ENCODE results near the gene TYROBP.
A peak's percentile ranks its signal among the peaks of the same experiment; 100 is the strongest.
"Not testable (repeated sequence)": the region's sequence is repeated elsewhere in the genome, so short reads cannot be mapped to it uniquely, and the experiment has no call there.

TYROBP gene

DNA sequence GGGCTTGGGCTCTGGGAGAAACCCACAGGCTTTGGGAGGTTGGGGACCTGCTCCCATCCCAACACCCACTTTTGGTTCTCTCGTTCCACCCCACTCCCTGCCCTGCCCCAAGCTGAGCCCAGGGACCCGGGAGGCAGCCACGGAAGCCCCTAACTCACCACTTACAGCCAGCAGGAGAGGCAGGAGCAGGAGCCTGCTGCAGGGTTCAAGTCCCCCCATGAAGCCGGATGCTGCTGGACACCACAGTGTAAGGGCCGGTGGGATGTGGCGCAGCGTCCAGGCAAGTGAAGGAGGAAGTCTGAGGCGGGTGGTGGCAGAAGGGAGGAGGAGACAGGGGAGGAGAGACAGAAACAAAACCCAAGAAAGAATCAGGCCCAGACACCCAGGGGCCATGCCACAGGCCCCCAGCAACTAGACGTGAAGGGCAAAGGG lies at the start of gene TYROBP:
TYROBP (minus strand) TSS at position 286 of the 432 bp plus-strand sequence; CDS start at position 219, 67 bp downstream.
- H3K36me3 ChIP-seq (ENCODE audit: control insufficient read depth in 2 of 2, insufficient read depth in 2 of 2, low read length in 2 of 2), result no peaks in the 10 kb centered on the region
- H3K27me3 ChIP-seq (ENCODE audit: control insufficient read depth in 1 of 2, insufficient read depth in 2 of 2, low read length in 2 of 2), result no peaks in the 10 kb centered on the region
- H3K4me1 ChIP-seq (ENCODE audit: control insufficient read depth, insufficient read depth, low read length), result peaks cover 8% of the 10 kb centered on the region
- H3K27ac ChIP-seq (ENCODE audit: low read length), result no peak within 1 kb of the TSS
- H3K9ac ChIP-seq (ENCODE audit: low read length in 2 of 2), result no peak within 1 kb of the TSS
- H3K4me3 ChIP-seq (ENCODE audit: low read length in 2 of 2), result peak within 1 kb of the TSS in 1 of 2 donors; percentile 40
- no peaks in the 10 kb centered on the region for H3K9me3 ChIP-seq (ENCODE audit: control insufficient read depth in 2 of 2, low read length in 2 of 2)

DNA sequence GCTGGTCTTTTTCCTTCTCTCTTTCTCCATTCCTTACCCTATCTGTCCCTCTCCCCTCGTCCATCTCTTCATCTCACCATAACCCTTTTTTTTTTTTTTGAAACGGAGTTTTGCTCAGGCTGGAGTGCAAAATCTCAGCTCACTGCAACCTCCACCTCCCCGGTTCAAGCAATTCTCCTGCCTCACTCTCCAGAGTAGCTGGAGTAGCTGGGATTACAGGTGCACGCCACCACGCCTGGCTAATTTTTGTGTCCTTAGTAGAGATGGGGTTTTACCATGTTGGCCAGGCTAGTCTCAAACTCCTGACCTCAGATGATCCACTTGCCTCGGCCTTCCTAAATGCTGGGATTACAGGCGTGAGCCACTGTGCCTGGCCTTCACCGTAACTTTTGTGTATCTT lies 49.3 kb upstream of the TYROBP start:
- H3K27ac ChIP-seq (ENCODE audit: low read length); H3K9me3 ChIP-seq (ENCODE audit: control insufficient read depth in 2 of 2, low read length in 2 of 2); H3K4me1 ChIP-seq (ENCODE audit: control insufficient read depth, insufficient read depth, low read length); H3K9ac ChIP-seq (ENCODE audit: low read length in 2 of 2); H3K4me3 ChIP-seq (ENCODE audit: low read length in 2 of 2); H3K36me3 ChIP-seq (ENCODE audit: control insufficient read depth in 2 of 2, insufficient read depth in 2 of 2, low read length in 2 of 2): not testable (repeated sequence)
- peaks cover 28 to 43% of the 10 kb centered on the region in 2 donors for H3K27me3 ChIP-seq (ENCODE audit: control insufficient read depth in 1 of 2, insufficient read depth in 2 of 2, low read length in 2 of 2)

DNA sequence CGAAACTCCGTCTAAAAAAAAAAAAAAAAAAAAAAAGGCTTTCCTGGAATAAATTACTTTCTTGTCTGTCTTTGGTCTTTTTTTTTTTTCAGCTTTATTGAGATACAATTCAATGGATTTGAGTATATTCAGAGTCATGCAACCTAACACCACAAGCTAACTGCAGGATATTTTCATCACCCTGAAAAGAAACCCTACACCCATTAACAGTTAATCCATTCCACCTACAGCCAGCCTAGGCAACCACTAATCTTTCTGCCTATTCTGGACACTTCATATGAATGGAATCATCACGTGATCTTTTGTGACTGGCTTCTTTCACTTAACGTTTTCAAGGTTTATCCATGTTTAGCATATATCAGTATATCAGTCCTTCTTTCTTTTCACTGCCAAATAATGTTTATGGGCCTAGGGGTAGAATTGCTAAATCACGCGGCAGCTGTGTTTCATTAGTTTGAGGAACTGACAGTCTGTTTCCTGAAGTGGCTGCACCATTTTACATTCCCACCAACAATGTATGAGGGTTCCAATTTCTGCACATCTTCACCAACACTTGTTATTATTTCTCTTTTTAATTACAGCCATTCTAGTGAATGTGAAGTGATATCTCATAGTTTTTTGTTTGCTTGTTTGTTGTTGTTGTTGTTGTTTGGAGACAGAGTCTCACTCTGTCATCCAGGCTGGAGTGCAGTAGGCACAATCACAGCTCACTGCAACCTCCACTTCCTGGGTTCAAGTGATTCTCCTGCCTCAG lies 48.0 kb upstream of the TYROBP start:
- Histone ChIP-seq H3K27me3 (ENCODE audit: control insufficient read depth in 1 of 2, insufficient read depth in 2 of 2, low read length in 2 of 2) (peaks cover 26 to 39% of the 10 kb centered on the region in 2 donors), H3K36me3 (ENCODE audit: control insufficient read depth in 2 of 2, insufficient read depth in 2 of 2, low read length in 2 of 2) (no peaks in the 10 kb centered on the region), H3K27ac (ENCODE audit: low read length) (no peak overlapping the region), H3K9me3 (ENCODE audit: control insufficient read depth in 2 of 2, low read length in 2 of 2) (no peaks in the 10 kb centered on the region), H3K9ac (ENCODE audit: low read length in 2 of 2) (no peak overlapping the region), H3K4me3 (ENCODE audit: low read length in 2 of 2) (no peak overlapping the region), H3K4me1 (ENCODE audit: control insufficient read depth, insufficient read depth, low read length) (peaks cover 9% of the 10 kb centered on the region)

DNA sequence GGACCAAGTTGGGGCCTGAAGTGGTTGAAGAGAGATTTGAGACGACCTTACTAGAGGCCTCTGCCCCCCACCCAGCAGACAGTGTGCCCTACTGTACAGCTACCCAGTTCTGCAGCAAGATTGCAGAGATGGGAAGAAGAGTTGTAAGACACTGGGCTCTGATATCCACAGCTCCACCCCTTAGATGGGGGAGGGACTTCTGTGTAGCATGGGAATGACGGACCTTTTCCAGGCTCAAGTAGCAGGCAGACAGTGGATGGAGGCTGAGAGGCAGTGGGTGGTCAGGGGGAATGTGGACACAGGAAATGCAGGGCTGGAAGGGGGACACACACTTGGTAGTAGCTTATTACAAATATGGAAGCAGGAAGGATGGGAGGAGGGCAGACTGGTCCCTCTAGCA lies 41.0 kb upstream of the TYROBP start:
- H3K4me3 ChIP-seq (ENCODE audit: low read length in 2 of 2), result no peak overlapping the region
- peaks cover 0 to 2% of the 10 kb centered on the region in 2 donors for H3K36me3 ChIP-seq (ENCODE audit: control insufficient read depth in 2 of 2, insufficient read depth in 2 of 2, low read length in 2 of 2)
- H3K9me3 ChIP-seq (ENCODE audit: control insufficient read depth in 2 of 2, low read length in 2 of 2), result no peaks in the 10 kb centered on the region
- H3K4me1 ChIP-seq (ENCODE audit: control insufficient read depth, insufficient read depth, low read length), result no peaks in the 10 kb centered on the region
- no peak overlapping the region for H3K27ac ChIP-seq (ENCODE audit: low read length)
- peaks cover 0 to 5% of the 10 kb centered on the region in 2 donors for H3K27me3 ChIP-seq (ENCODE audit: control insufficient read depth in 1 of 2, insufficient read depth in 2 of 2, low read length in 2 of 2)
- H3K9ac ChIP-seq (ENCODE audit: low read length in 2 of 2), result no peak overlapping the region

DNA sequence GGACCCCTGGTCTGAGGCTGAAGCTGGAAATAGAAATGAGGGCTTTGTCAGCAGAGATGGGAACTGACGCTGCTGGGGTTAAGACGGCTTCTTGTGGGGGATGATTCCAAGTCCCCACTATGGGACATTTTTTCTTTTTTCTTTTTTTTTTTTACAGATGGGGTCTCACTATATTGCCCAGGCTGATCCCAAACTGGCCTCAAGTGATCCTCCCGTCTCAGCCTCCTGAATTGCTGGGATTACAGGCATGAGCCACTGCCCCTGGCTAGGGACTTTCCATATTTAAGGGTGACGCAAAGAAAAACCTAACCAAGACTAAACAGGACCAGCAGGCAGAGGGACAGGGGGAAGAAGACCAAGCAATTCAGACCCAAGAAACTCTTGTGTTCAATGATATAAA lies 38.1 kb upstream of the TYROBP start:
- Histone ChIP-seq H3K27me3 (ENCODE audit: control insufficient read depth in 1 of 2, insufficient read depth in 2 of 2, low read length in 2 of 2) (no peaks in the 10 kb centered on the region), H3K27ac (ENCODE audit: low read length) (no peak overlapping the region), H3K9ac (ENCODE audit: low read length in 2 of 2) (no peak overlapping the region), H3K9me3 (ENCODE audit: control insufficient read depth in 2 of 2, low read length in 2 of 2) (no peaks in the 10 kb centered on the region), H3K4me1 (ENCODE audit: control insufficient read depth, insufficient read depth, low read length) (no peaks in the 10 kb centered on the region), H3K4me3 (ENCODE audit: low read length in 2 of 2) (no peak overlapping the region), H3K36me3 (ENCODE audit: control insufficient read depth in 2 of 2, insufficient read depth in 2 of 2, low read length in 2 of 2) (peaks cover 0 to 7% of the 10 kb centered on the region in 2 donors)

DNA sequence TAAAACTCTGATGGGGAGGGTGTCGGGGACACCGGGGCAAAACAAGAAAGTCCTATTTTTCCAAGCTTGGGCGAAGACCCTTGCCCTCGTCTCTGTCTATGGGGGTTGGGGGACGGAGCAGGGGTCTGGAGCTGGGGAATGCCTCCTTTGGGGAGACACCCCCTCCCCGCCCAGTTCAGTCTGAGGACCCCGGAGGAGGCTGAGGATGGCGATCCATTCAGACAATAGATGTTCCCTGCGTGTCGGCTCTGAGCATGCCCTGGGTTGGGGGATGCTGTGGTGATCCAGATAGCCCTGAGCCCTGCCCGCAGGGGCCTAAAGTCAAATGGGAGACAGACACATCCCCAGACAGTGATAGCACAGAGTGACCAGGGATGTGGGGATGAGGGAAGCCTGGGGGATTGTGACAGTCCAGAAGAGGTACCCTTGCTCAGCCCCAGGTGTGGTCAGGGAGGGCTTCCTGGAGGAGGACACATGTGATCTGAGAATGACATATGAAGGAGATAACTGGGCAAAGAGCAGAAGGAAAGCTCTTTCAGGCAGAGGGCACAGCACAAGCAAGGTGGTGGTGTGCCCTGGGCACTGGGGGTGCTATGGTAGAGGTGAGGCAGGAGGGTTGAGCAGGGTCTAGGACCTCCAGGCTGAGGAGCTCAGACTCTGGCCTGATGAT lies 37.2 kb upstream of the TYROBP start:
- no peaks in the 10 kb centered on the region for H3K9me3 ChIP-seq (ENCODE audit: control insufficient read depth in 2 of 2, low read length in 2 of 2)
- no peak overlapping the region for H3K27ac ChIP-seq (ENCODE audit: low read length)
- H3K4me3 ChIP-seq (ENCODE audit: low read length in 2 of 2), result no peak overlapping the region
- no peaks in the 10 kb centered on the region for H3K27me3 ChIP-seq (ENCODE audit: control insufficient read depth in 1 of 2, insufficient read depth in 2 of 2, low read length in 2 of 2)
- peaks cover 0 to 7% of the 10 kb centered on the region in 2 donors for H3K36me3 ChIP-seq (ENCODE audit: control insufficient read depth in 2 of 2, insufficient read depth in 2 of 2, low read length in 2 of 2)
- no peak overlapping the region for H3K9ac ChIP-seq (ENCODE audit: low read length in 2 of 2)
- H3K4me1 ChIP-seq (ENCODE audit: control insufficient read depth, insufficient read depth, low read length), result no peaks in the 10 kb centered on the region

DNA sequence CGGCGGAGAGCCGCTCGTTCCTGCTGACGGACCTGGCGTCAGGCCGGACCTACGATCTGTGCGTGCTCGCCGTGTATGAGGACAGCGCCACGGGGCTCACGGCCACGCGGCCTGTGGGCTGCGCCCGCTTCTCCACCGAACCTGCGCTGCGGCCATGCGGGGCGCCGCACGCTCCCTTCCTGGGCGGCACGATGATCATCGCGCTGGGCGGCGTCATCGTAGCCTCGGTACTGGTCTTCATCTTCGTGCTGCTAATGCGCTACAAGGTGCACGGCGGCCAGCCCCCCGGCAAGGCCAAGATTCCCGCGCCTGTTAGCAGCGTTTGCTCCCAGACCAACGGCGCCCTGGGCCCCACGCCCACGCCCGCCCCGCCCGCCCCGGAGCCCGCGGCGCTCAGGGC lies 36.5 kb upstream of the TYROBP start:
- Histone ChIP-seq H3K27ac (ENCODE audit: low read length) (no peak overlapping the region), H3K4me1 (ENCODE audit: control insufficient read depth, insufficient read depth, low read length) (no peaks in the 10 kb centered on the region), H3K9me3 (ENCODE audit: control insufficient read depth in 2 of 2, low read length in 2 of 2) (no peaks in the 10 kb centered on the region), H3K9ac (ENCODE audit: low read length in 2 of 2) (no peak overlapping the region), H3K27me3 (ENCODE audit: control insufficient read depth in 1 of 2, insufficient read depth in 2 of 2, low read length in 2 of 2) (no peaks in the 10 kb centered on the region), H3K4me3 (ENCODE audit: low read length in 2 of 2) (no peak overlapping the region), H3K36me3 (ENCODE audit: control insufficient read depth in 2 of 2, insufficient read depth in 2 of 2, low read length in 2 of 2) (peaks cover 0 to 7% of the 10 kb centered on the region in 2 donors)

DNA sequence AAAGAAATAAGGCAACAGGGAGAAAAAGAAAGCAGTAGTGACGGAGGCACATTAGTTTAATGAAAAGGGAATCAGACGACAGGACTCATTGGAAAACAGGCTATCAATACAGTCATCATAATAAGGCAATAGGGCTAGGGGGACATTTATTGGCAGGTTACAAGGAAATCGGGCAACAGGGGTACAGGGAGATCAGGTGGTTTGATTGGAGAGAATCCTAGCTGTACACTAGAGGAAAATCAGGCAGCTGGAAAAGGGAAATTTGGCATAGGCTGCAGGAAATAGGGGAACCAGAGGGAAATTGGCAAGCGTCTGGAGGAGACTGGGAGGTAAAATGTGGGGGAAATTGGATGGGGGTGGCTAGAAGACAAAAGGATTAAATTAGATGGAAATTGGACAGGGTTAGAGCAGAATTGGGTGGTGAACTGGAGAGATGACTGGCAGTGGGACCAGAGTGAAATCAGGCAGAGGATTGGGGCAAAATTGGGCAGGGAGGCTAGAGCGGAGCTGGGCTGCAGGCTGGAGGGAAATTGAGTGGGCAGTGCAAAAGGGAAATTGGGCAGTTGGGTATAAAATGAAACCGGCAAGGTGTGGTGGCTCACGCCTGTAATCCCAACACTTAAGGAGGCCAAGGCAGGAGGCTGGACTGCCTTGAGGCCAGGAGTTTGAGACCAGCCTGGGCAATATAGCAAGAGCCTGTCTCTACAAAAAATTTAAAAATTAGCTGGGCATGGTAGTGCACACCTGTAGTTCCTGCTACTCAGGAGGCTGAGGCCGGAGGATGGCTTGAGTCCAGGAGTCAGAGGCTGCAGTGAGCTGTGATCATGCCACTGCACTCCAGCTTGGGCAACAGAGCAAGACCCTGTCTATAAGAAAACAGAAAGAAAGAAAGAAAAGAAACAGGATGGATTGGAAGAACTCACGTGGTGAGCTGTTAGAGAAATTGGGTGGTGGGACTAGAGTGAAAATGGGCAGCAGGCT lies 35.5 kb upstream of the TYROBP start:
- no peaks in the 10 kb centered on the region for H3K27me3 ChIP-seq (ENCODE audit: control insufficient read depth in 1 of 2, insufficient read depth in 2 of 2, low read length in 2 of 2)
- no peaks in the 10 kb centered on the region for H3K4me1 ChIP-seq (ENCODE audit: control insufficient read depth, insufficient read depth, low read length)
- H3K9ac ChIP-seq (ENCODE audit: low read length in 2 of 2), result no peak overlapping the region
- no peak overlapping the region for H3K27ac ChIP-seq (ENCODE audit: low read length)
- H3K9me3 ChIP-seq (ENCODE audit: control insufficient read depth in 2 of 2, low read length in 2 of 2), result no peaks in the 10 kb centered on the region
- H3K36me3 ChIP-seq (ENCODE audit: control insufficient read depth in 2 of 2, insufficient read depth in 2 of 2, low read length in 2 of 2), result peaks cover 0 to 7% of the 10 kb centered on the region in 2 donors
- no peak overlapping the region for H3K4me3 ChIP-seq (ENCODE audit: low read length in 2 of 2)

DNA sequence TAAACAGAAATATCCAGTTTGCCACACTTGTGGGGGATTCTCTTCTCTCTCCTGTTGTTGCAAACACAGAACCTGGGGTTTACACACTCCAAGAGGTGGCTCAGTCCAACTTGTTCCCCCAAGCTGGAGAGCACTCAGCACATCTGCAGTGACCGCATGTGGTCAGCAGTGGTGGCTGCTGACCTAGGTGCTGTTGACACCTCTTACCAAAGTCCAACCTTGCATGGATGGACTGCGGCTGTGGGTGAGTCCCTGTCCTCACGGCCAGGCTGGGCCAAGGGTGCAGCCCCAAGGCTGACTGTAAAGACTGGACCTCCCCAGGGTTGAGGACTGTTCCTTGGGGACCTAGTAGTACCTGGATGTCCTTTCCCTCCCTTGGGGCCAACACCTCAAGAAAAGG lies 34.1 kb upstream of the TYROBP start:
- Histone ChIP-seq H3K27me3 (ENCODE audit: control insufficient read depth in 1 of 2, insufficient read depth in 2 of 2, low read length in 2 of 2) (no peaks in the 10 kb centered on the region), H3K9ac (ENCODE audit: low read length in 2 of 2) (no peak overlapping the region), H3K4me3 (ENCODE audit: low read length in 2 of 2) (no peak overlapping the region), H3K36me3 (ENCODE audit: control insufficient read depth in 2 of 2, insufficient read depth in 2 of 2, low read length in 2 of 2) (peaks cover 0 to 7% of the 10 kb centered on the region in 2 donors), H3K4me1 (ENCODE audit: control insufficient read depth, insufficient read depth, low read length) (peaks cover 12% of the 10 kb centered on the region), H3K27ac (ENCODE audit: low read length) (no peak overlapping the region), H3K9me3 (ENCODE audit: control insufficient read depth in 2 of 2, low read length in 2 of 2) (no peaks in the 10 kb centered on the region)

DNA sequence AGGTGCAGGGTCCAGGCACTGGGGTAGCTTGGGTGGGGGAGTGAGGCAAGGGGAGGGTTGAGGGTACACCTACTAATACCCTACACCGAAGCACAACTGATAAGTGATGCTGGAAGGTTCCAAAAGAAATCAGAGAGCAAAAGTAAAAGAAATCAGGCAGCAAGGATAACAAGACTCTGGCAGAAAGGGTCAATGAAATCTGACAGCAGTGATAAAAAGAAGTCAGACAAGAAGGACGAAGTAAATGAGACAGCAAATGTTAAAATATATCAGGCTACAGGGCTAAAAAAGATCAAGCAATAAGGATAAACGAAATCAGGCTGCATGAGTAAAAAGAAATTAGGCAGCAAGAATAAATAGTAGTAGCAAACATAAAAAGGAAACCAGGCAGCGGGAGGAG lies 32.7 kb upstream of the TYROBP start:
- Histone ChIP-seq H3K9me3 (ENCODE audit: control insufficient read depth in 2 of 2, low read length in 2 of 2) (no peaks in the 10 kb centered on the region), H3K4me1 (ENCODE audit: control insufficient read depth, insufficient read depth, low read length) (peaks cover 20% of the 10 kb centered on the region), H3K4me3 (ENCODE audit: low read length in 2 of 2) (no peak overlapping the region), H3K9ac (ENCODE audit: low read length in 2 of 2) (no peak overlapping the region), H3K27ac (ENCODE audit: low read length) (no peak overlapping the region), H3K36me3 (ENCODE audit: control insufficient read depth in 2 of 2, insufficient read depth in 2 of 2, low read length in 2 of 2) (peaks cover 0 to 5% of the 10 kb centered on the region in 2 donors), H3K27me3 (ENCODE audit: control insufficient read depth in 1 of 2, insufficient read depth in 2 of 2, low read length in 2 of 2) (no peaks in the 10 kb centered on the region)
